Left lung (tissue), 10 donors: ENCODE measurements around the gene CAMSAP1. TPM values are rescaled to one million over a fixed set of nuclear protein-coding genes. Genes with fewer than 3 reads are reported as not detected.
"Not testable (repeated sequence)": the region's sequence is repeated elsewhere in the genome, so short reads cannot be mapped to it uniquely, and the experiment has no call there.

Experiments used
- ATAC-seq: fragments of 200-7000 bp; cut with Tn5 transposase; one replicate; pipeline ENCODE4 v1.9.1; 2020; ENCODE audit warnings: moderate library complexity
- DNase-seq, 4 donors: peaks; one replicate each; pipeline ENCODE4 v3.0.0-alpha.2; 2013 to 2020
- H3K27ac ChIP-seq, 2 donors: fragments of 200-600 bp; sonication (generic) in 1 of 2; one replicate each; pipeline versions ENCODE4 v1.5.0 to v1.8.0; 2020 to 2021
- H3K27me3 ChIP-seq, 2 donors: fragments of 200-600 bp; sonication (generic) in 1 of 2; one replicate each; pipeline versions ENCODE4 v1.5.0 to v1.8.0; 2020 to 2021
- H3K36me3 ChIP-seq, 2 donors: fragments of 200-600 bp; sonication (generic) in 1 of 2; one replicate each; pipeline versions ENCODE4 v1.5.0 to v1.8.0; 2020 to 2021
- H3K4me1 ChIP-seq, 2 donors: fragments of 200-600 bp; one replicate each; pipeline ENCODE4 v1.8.0; 2021
- H3K4me3 ChIP-seq, 2 donors: fragments of 200-600 bp; sonication (generic) in 1 of 2; one replicate each; pipeline versions ENCODE4 v1.5.0 to v1.8.0; 2020 to 2021; ENCODE audit warnings: mild to moderate bottlenecking in 1 of 2
- H3K9me3 ChIP-seq, 2 donors: fragments of 200-600 bp; sonication (generic) in 1 of 2; one replicate each; pipeline versions ENCODE4 v1.5.0 to v1.8.0; 2020 to 2021
- intact Hi-C, 2 donors: fragments of 100-400 bp; cut with DNase I; formaldehyde crosslinking; loops; one replicate each; pipeline versions ENCODE4 v1.11.2 to v1.14.2; 2022
- polyA plus RNA-seq, 6 donors: library from polyadenylated mRNA; unstranded; fragments of 120-200 nt; gene quantifications; one replicate each; pipeline ENCODE4 v1.2.1, GENCODE V29; 2013; ENCODE audit not compliant: insufficient read length in 6 of 6
- total RNA-seq, 2 donors: library from RNA; stranded (reverse); fragmentation: NEBNext Ultra II Directional; extraction: Animal tissue kit (Norgen Biotek cat#: 25700); gene quantifications; one replicate each; pipeline ENCODE4 v1.2.1, GENCODE V29; 2021
- TF ChIP-seq, protein P1 (sequence below), 2 donors: fragments of 200-600 bp; sonication (generic) in 1 of 2; IDR thresholded peaks; one replicate each; pipeline versions ENCODE4 v1.5.0 to v1.8.0; 2021; ENCODE audit warnings: antibody characterized with exemption in 2 of 2
- donor health status: DM: no; HTN: yes; CAD: no.
- donor health status: DM: no; HTN: no; CAD: no.

Gene CAMSAP1
- total and polyA plus RNA-seq, 8 donors: 20.4 to 27.0 (median 24.0) TPM

DNA sequence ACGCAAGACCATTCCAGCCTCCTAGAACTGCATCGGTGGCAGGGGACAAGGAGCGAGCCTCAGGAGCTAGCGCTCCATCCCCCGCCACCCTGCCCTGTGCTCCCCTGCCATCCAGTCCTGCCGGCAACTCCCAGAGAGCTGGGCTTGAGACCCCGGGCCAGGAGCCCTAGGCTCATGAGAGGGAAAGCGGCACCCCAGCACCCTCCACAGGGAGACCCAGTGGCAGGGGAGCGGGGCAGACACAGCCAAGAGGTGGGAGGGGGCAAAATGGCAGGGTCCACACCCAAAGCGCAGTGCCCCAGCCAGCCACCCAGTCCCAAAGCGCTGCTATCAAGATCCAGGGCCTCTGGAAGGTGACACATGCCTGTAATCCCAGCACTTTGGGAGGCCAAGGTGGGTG, 41.1 kb upstream of the CAMSAP1 start:
- Histone ChIP-seq H3K4me3 (no peak overlapping the region), H3K27ac (no peak overlapping the region), H3K27me3 (no peaks in the 10 kb centered on the region), H3K36me3 (peaks cover 0 to 98% of the 10 kb centered on the region in 2 donors), H3K4me1 (no peaks in the 10 kb centered on the region), H3K9me3 (no peaks in the 10 kb centered on the region)
- ATAC-seq (no peak), DNase-seq (no peak)
- intact Hi-C loops: no loop called here
- TF ChIP-seq, protein P1, sequence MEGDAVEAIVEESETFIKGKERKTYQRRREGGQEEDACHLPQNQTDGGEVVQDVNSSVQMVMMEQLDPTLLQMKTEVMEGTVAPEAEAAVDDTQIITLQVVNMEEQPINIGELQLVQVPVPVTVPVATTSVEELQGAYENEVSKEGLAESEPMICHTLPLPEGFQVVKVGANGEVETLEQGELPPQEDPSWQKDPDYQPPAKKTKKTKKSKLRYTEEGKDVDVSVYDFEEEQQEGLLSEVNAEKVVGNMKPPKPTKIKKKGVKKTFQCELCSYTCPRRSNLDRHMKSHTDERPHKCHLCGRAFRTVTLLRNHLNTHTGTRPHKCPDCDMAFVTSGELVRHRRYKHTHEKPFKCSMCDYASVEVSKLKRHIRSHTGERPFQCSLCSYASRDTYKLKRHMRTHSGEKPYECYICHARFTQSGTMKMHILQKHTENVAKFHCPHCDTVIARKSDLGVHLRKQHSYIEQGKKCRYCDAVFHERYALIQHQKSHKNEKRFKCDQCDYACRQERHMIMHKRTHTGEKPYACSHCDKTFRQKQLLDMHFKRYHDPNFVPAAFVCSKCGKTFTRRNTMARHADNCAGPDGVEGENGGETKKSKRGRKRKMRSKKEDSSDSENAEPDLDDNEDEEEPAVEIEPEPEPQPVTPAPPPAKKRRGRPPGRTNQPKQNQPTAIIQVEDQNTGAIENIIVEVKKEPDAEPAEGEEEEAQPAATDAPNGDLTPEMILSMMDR (IDR thresholded peaks at IDR 0.05): no peak

DNA sequence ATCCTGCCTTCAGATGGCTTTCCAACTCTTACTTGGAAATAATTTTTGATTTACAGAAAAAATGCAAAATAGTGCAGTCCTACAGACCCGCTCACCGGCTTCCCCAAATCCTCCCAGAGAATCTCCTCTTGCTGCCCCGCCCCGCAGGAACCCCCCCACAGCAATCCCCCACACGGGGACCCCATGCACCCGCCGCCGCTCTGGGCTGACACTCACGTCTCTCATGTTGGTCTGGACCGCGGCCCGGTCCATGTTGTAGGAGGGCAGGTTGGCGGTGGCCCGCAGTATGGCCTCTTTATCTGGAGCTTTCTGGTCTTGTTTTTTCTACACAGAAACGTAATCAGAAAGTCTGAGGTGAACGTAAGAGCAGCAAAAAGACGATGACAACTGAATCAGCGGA, 40.2 kb upstream of the CAMSAP1 start:
- ATAC-seq (no peak), DNase-seq (no peak)
- intact Hi-C loops: no loop called here
- no peaks in the 10 kb centered on the region for H3K4me1 ChIP-seq
- no peaks in the 10 kb centered on the region for H3K27me3 ChIP-seq
- TF ChIP-seq, protein P1 (IDR thresholded peaks at IDR 0.05): no peak
- peaks cover 0 to 98% of the 10 kb centered on the region in 2 donors for H3K36me3 ChIP-seq
- H3K9me3 ChIP-seq: no peaks in the 10 kb centered on the region
- no peak overlapping the region for H3K4me3 ChIP-seq
- H3K27ac ChIP-seq: no peak overlapping the region

DNA sequence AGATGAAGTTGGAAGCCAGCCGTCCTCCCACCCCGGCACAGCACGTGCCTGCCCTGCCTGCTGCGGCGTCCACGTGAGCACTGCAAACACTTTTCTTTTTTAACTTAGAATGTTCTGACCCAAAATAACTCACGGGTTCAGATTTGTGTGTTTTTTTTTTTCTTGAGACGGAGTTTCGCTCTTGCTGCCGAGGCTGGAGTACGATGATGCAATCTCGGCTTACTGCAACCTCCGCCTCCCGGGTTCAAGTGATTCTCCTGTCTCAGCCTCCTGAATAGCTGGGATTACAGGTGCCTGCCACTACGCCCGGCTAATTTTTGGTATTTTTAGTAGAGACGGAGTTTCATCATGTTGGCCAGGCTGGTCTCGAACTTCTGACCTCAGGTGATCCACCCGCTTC, 39.8 kb upstream of the CAMSAP1 start:
- H3K36me3 ChIP-seq: peaks cover 0 to 98% of the 10 kb centered on the region in 2 donors
- ATAC-seq, intact Hi-C loops, H3K4me3 ChIP-seq, DNase-seq, H3K27ac ChIP-seq, H3K9me3 ChIP-seq, H3K4me1 ChIP-seq, H3K27me3 ChIP-seq: not testable (repeated sequence)

DNA sequence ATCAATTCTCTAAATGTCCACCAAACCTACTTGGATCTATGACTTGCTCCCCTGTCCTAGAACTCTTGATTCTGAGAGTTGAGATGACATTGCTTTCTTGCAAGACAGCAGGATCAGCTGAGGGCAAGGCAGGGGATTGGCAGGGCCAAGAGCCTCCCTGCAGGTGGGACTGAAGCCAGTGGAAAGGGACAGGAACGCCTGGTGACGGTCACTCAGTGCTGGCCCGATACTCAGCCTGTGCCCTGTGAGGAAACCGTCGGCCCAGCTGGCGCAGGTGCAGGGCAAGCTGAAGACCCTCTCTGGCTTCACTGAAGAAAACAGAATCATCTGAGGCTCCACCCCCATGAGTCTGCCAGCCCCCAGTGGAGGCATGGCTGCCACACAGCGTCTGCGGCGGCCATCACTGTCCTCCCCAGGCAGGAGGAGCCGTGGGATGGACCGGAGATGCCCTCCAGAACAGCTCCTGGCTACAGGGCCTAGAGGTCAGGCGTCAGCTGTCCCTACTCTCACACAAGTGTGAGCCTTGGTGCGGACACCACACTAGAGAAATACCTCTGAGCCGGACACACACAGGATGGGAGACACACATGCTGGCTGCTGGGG, 39.1 kb upstream of the CAMSAP1 start:
- no peaks in the 10 kb centered on the region for H3K4me1 ChIP-seq
- intact Hi-C loops: no loop called here
- TF ChIP-seq, protein P1 (IDR thresholded peaks at IDR 0.05): no peak
- no peaks in the 10 kb centered on the region for H3K9me3 ChIP-seq
- peaks cover 0 to 98% of the 10 kb centered on the region in 2 donors for H3K36me3 ChIP-seq
- H3K27ac ChIP-seq: no peak overlapping the region
- ATAC-seq: no peak
- DNase-seq: no peak
- no peak overlapping the region for H3K4me3 ChIP-seq
- no peaks in the 10 kb centered on the region for H3K27me3 ChIP-seq

DNA sequence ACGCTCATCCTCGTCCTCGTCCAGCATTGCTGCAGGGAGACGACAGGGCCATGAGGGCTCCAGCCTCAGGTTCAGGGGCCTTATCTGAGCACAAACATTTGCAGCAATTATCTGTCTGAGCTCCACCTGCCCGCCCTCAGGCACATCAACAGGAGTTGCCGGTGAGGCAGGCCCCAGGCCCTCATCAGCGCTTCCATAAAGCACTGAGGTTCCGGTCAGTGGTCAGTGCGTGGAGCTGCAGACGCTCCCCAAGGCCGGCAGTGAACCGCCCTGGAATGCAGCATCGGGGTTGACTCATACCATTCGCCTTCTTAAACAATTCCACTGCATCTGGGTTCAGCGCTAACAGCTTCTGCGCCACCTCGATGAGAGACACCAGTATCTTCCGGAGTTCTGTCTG, 38.6 kb upstream of the CAMSAP1 start:
- Histone ChIP-seq H3K4me1 (no peaks in the 10 kb centered on the region), H3K27ac (no peak overlapping the region), H3K27me3 (no peaks in the 10 kb centered on the region), H3K4me3 (no peak overlapping the region), H3K9me3 (no peaks in the 10 kb centered on the region), H3K36me3 (peaks cover 0 to 98% of the 10 kb centered on the region in 2 donors)
- TF ChIP-seq, protein P1 (IDR thresholded peaks at IDR 0.05): no peak
- intact Hi-C loops: no loop called here
- ATAC-seq (no peak), DNase-seq (no peak)
